IMR-90 (cell line): ENCODE data around the gene ANTXR1. TPM values are rescaled to one million over a fixed set of nuclear protein-coding genes. Genes with fewer than 3 reads are reported as not detected.

Experiments used
- ATAC-seq: fragments of 200-7000 bp; cut with Tn5 transposase; 2 replicates; pipeline ENCODE4 v1.9.1; 2020; ENCODE audit warnings: low read depth, mild to moderate bottlenecking, moderate library complexity
- BruUV-seq: library from RNA; stranded (reverse); fragments of 400-500 nt; replicated peaks from 2 replicates; lab custom pipeline; 2021; lab: Mats Ljungman, UMichigan
- CTCF ChIA-PET: fragments of 300-600 bp; formaldehyde crosslinking; extraction: SDS; loops from one replicate; lab custom pipeline; 2021; ENCODE audit warnings: antibody characterized with exemption; lab: Yijun Ruan, JAX
- POLR2A ChIA-PET: fragments of 300-600 bp; sonication (Branson Sonifier 250); formaldehyde crosslinking; loops from one replicate; lab custom pipeline; 2022; ENCODE audit warnings: antibody characterized with exemption; ENCODE audit not compliant: unreplicated experiment; lab: Charles Lee
- DNase-seq: peaks from one replicate; pipeline ENCODE4 v3.0.0; 2013
- H2AFZ ChIP-seq: replicated peaks from 2 replicates; pipeline ENCODE3; 2013; ENCODE audit warnings: low read length, mild to moderate bottlenecking; ENCODE audit not compliant: poor library complexity
- H2AK5ac ChIP-seq: 2 replicates; pipeline ENCODE4 v1.6.1; 2013; ENCODE audit warnings: low read depth, low read length, inconsistent platforms
- H2AK9ac ChIP-seq: replicated peaks from 2 replicates; pipeline ENCODE3; 2013; ENCODE audit warnings: mild to moderate bottlenecking, low read depth, low read length, moderate library complexity; ENCODE audit not compliant: poor library complexity
- H2BK120ac ChIP-seq: 2 replicates; pipeline ENCODE4 v1.6.1; 2013; ENCODE audit warnings: low read depth, low read length, inconsistent platforms
- H2BK15ac ChIP-seq: 3 replicates; pipeline ENCODE4 v1.6.1; 2013; ENCODE audit warnings: low read depth, low read length, inconsistent platforms
- H2BK20ac ChIP-seq: 2 replicates; pipeline ENCODE4 v1.6.1; 2013; ENCODE audit warnings: low read depth, mild to moderate bottlenecking, inconsistent platforms, low read length, moderate library complexity
- H2BK5ac ChIP-seq: 2 replicates; pipeline ENCODE4 v1.6.1; 2013; ENCODE audit warnings: mild to moderate bottlenecking, low read depth, low read length, inconsistent platforms; ENCODE audit not compliant: poor library complexity, severe bottlenecking
- H3K14ac ChIP-seq: replicated peaks from 2 replicates; pipeline ENCODE4 v1.6.1; 2013; ENCODE audit warnings: low read depth, low read length, inconsistent platforms
- H3K18ac ChIP-seq: 2 replicates; pipeline ENCODE4 v1.6.1; 2013; ENCODE audit warnings: low read depth, low read length, control low read depth
- H3K23ac ChIP-seq: 2 replicates; pipeline ENCODE4 v1.6.1; 2013; ENCODE audit warnings: low read depth, low read length, inconsistent platforms
- H3K27ac ChIP-seq: 2 replicates; pipeline ENCODE4 v1.5.1; 2013; ENCODE audit warnings: mild to moderate bottlenecking, control low read depth, low read length; ENCODE audit not compliant: insufficient read depth
- H3K27me3 ChIP-seq: 2 replicates; pipeline ENCODE4 v1.6.1; 2013; ENCODE audit warnings: low read length; ENCODE audit not compliant: control insufficient read depth, insufficient read depth
- H3K36me3 ChIP-seq: 2 replicates; pipeline ENCODE4 v1.6.1; 2013; ENCODE audit warnings: low read length, mixed read lengths; ENCODE audit not compliant: control insufficient read depth, insufficient read depth
- H3K4ac ChIP-seq: 2 replicates; pipeline ENCODE4 v1.6.1; 2013; ENCODE audit warnings: low read depth, low read length, inconsistent platforms
- H3K4me1 ChIP-seq: 2 replicates; pipeline ENCODE4 v1.6.1; 2013; ENCODE audit warnings: low read length, mixed read lengths; ENCODE audit not compliant: control insufficient read depth, insufficient read depth
- H3K4me2 ChIP-seq: 2 replicates; pipeline ENCODE4 v1.6.1; 2013; ENCODE audit warnings: low read depth, mild to moderate bottlenecking, control low read depth, low read length, moderate library complexity
- H3K4me3 ChIP-seq: 2 replicates; pipeline ENCODE4 v1.5.1; 2013; ENCODE audit warnings: low read depth, mild to moderate bottlenecking, control low read depth, low read length, moderate library complexity; ENCODE audit not compliant: insufficient read depth
- H3K56ac ChIP-seq: 2 replicates; pipeline ENCODE4 v1.6.1; 2013; ENCODE audit warnings: low read length, inconsistent platforms; ENCODE audit not compliant: insufficient read depth; ENCODE audit errors: extremely low read depth
- H3K79me1 ChIP-seq, 2 experiments: 2 replicates each; pipeline ENCODE4 v1.6.1; 2013; ENCODE audit warnings: low read length in 2 of 2, inconsistent platforms in 1 of 2, low read depth in 1 of 2
- H3K9ac ChIP-seq: 2 replicates; pipeline ENCODE4 v1.6.1; 2013; ENCODE audit warnings: low read depth, low read length, control low read depth
- H3K9me1 ChIP-seq: 2 replicates; pipeline ENCODE4 v1.6.1; 2013; ENCODE audit warnings: low read length, inconsistent platforms; ENCODE audit not compliant: insufficient read depth
- H3K9me3 ChIP-seq: 2 replicates; pipeline ENCODE4 v1.6.1; 2013; ENCODE audit warnings: low read length; ENCODE audit not compliant: control insufficient read depth, insufficient read depth
- H4K20me1 ChIP-seq: 2 replicates; pipeline ENCODE4 v1.6.1; 2013; ENCODE audit warnings: low read length, inconsistent platforms; ENCODE audit not compliant: insufficient read depth
- H4K5ac ChIP-seq: 2 replicates; pipeline ENCODE4 v1.6.1; 2013; ENCODE audit warnings: mild to moderate bottlenecking, low read depth, low read length, control low read depth
- H4K8ac ChIP-seq, 2 experiments: 2 replicates each; pipeline ENCODE4 v1.6.1; 2013; ENCODE audit warnings: low read depth in 2 of 2, low read length in 2 of 2, control low read depth in 1 of 2, inconsistent platforms in 1 of 2
- H4K91ac ChIP-seq: 2 replicates; pipeline ENCODE4 v1.6.1; 2013; ENCODE audit warnings: low read depth, low read length, inconsistent platforms; ENCODE audit not compliant: insufficient read depth
- BHLHE40 ChIP-seq: fragments of 150-350 bp; IDR thresholded peaks from 2 replicates; pipeline ENCODE4 v1.6.1; 2016; ENCODE audit warnings: mild to moderate bottlenecking, low read depth, low read length
- CEBPB ChIP-seq: IDR thresholded peaks from 2 replicates; pipeline ENCODE4 v1.6.1; 2012; ENCODE audit warnings: low read depth, low read length, improper control_type of control experiment
- CHD1 ChIP-seq: IDR thresholded peaks from 2 replicates; pipeline ENCODE4 v1.6.1; 2012; ENCODE audit warnings: low read depth, low read length, improper control_type of control experiment
- CTCF ChIP-seq: conservative IDR thresholded peaks from 2 replicates; pipeline ENCODE4 v1.5.1; 2012; ENCODE audit warnings: mild to moderate bottlenecking, low read depth, low read length, improper control_type of control experiment
- ELK1 ChIP-seq: fragments of 150-350 bp; IDR thresholded peaks from 2 replicates; pipeline ENCODE4 v1.6.1; 2016; ENCODE audit warnings: low read depth, mild to moderate bottlenecking, low read length, moderate library complexity, borderline replicate concordance
- FOS ChIP-seq: fragments of 150-350 bp; IDR thresholded peaks from 2 replicates; pipeline ENCODE4 v1.6.1; 2016; ENCODE audit warnings: low read depth, low read length
- MAFK ChIP-seq: IDR thresholded peaks from 2 replicates; pipeline ENCODE4 v1.6.1; 2012; ENCODE audit warnings: low read depth, low read length, improper control_type of control experiment
- MXI1 ChIP-seq: IDR thresholded peaks from 2 replicates; pipeline ENCODE4 v1.6.1; 2012; ENCODE audit warnings: low read depth, mild to moderate bottlenecking, low read length, moderate library complexity, borderline replicate concordance
- NFE2L2 ChIP-seq: fragments of 150-350 bp; IDR thresholded peaks from 2 replicates; pipeline ENCODE4 v1.6.1; 2016; ENCODE audit warnings: low read depth, mild to moderate bottlenecking, low read length
- POLR2A ChIP-seq: IDR thresholded peaks from 2 replicates; pipeline ENCODE4 v1.6.1; 2012; ENCODE audit warnings: mild to moderate bottlenecking, low read depth, low read length
- RAD21 ChIP-seq: IDR thresholded peaks from 2 replicates; pipeline ENCODE4 v1.6.1; 2012; ENCODE audit warnings: low read length, improper control_type of control experiment
- RFX5 ChIP-seq: IDR thresholded peaks from 2 replicates; pipeline ENCODE4 v1.8.0; 2012; ENCODE audit warnings: low read depth, mild to moderate bottlenecking, low read length, moderate library complexity
- SMC3 ChIP-seq: fragments of 150-350 bp; IDR thresholded peaks from 2 replicates; pipeline ENCODE4 v1.6.1; 2016; ENCODE audit warnings: low read depth, mild to moderate bottlenecking, antibody characterized with exemption, low read length, moderate library complexity
- USF2 ChIP-seq: fragments of 150-350 bp; IDR thresholded peaks from 2 replicates; pipeline ENCODE4 v1.6.1; 2017; ENCODE audit warnings: mild to moderate bottlenecking, antibody characterized with exemption, low read length, low read depth
- WGBS, 2 experiments: methylation state at CpG; one replicate each; pipeline versions ENCODE4 v1.1.5 to v1.1.7; 2013; ENCODE audit warnings: missing lambda C conversion rate in 2 of 2; ENCODE audit not compliant: insufficient read length in 1 of 2; ENCODE audit errors: extremely low coverage in 2 of 2; 5-methylcytosine and 5-hydroxymethylcytosine counted together
- dilution Hi-C: fragments of 300-500 bp; cut with HindIII; formaldehyde crosslinking; loops from one replicate; pipeline ENCODE4 v1.14.3; 2018; ENCODE audit warnings: low sequenced_read_pairs; ENCODE audit not compliant: unreplicated experiment
- in situ Hi-C: fragments of 300-500 bp; cut with MboI; formaldehyde crosslinking; loops from 3 replicates; pipeline ENCODE4 v1.14.3; 2019; ENCODE audit warnings: low sequenced_read_pairs, inconsistent platforms, mixed read lengths
- intact Hi-C: fragments of 100-400 bp; cut with micrococcal nuclease; formaldehyde crosslinking; loops from 2 replicates; pipeline ENCODE4 v1.10.0; 2022
- polyA plus RNA-seq, 3 experiments: library from polyadenylated mRNA; depleted of rRNA; stranded (reverse); fragments of >200 nt; gene quantifications; 2 replicates each; pipeline ENCODE4 v1.2.3, GENCODE V29; 2012; ENCODE audit warnings: low replicate concordance in 1 of 3
- total RNA-seq: library from RNA; depleted of rRNA; stranded (reverse); fragments of >200 nt; gene quantifications from 2 replicates; pipeline ENCODE4 v1.2.3, GENCODE V29; 2012

The ANTXR1 gene
- total and polyA plus RNA-seq, 2 of the 4 experiments (the other 2 are of a cell fraction), result 27.2 to 36.9 TPM

GRCh38 chr2:69003731-69004130 is 9.2 kb upstream of the ANTXR1 start:
- H3K9me1 ChIP-seq, result no peaks in the 10 kb centered on the region; the same call in 1 of the 2 replicates
- intact Hi-C loops, result no loop called here
- no peak overlapping the region for H3K23ac ChIP-seq
- dilution Hi-C loops, result loop anchor here (25.0 kb wide), 1 partner anchor 309 kb away; no protein-coding TSS in a partner anchor
- no peaks in the 10 kb centered on the region for H3K4me1 ChIP-seq
- no peak overlapping the region for H2BK15ac ChIP-seq
- no peak overlapping the region for H2BK20ac ChIP-seq
- no peak overlapping the region for H4K5ac ChIP-seq
- H3K9me3 ChIP-seq, result peaks cover 11% of the 10 kb centered on the region
- H3K4ac ChIP-seq, result no peak overlapping the region
- no peaks in the 10 kb centered on the region for H3K27me3 ChIP-seq
- WGBS, 2 experiments, result 83% methylated on average over 1 of the region's 2 CpGs; no CpG with 5 or more reads in 1 of the 2 experiments
- H3K56ac ChIP-seq, result no peak overlapping the region
- no peaks in the 10 kb centered on the region for H4K20me1 ChIP-seq
- H3K4me2 ChIP-seq, result no peak overlapping the region
- H2AFZ ChIP-seq, result no peak overlapping the region
- H2BK120ac ChIP-seq, result no peak overlapping the region
- ATAC-seq, result no peak
- no peak overlapping the region for H3K9ac ChIP-seq
- no TSS peak for BruUV-seq
- H3K79me1 ChIP-seq, result no peaks in the 10 kb centered on the region
- H3K27ac ChIP-seq, result no peak overlapping the region
- H4K91ac ChIP-seq, result no peak overlapping the region
- no peaks in the 10 kb centered on the region for H3K36me3 ChIP-seq
- no peak overlapping the region for H3K4me3 ChIP-seq
- H3K18ac ChIP-seq, result no peak overlapping the region
- DNase-seq, result no peak
- no peak overlapping the region for H2AK5ac ChIP-seq
- H4K8ac ChIP-seq, result no peak overlapping the region
- in situ Hi-C loops, result no loop called here
- no peak overlapping the region for H2BK5ac ChIP-seq
- POLR2A ChIA-PET, result no interaction called here
- no peak overlapping the region for H2AK9ac ChIP-seq
- H3K14ac ChIP-seq, result no peak overlapping the region
- TF ChIP-seq RAD21 (no peak), ELK1 (no peak), FOS (no peak), CHD1 (no peak), RFX5 (no peak), BHLHE40 (no peak), NFE2L2 (no peak), CTCF (no peak), MAFK (no peak), POLR2A (no peak), SMC3 (no peak), MXI1 (no peak), CEBPB (no peak), USF2 (no peak)
- CTCF ChIA-PET, result no interaction called here
